GM10248 (cell line): ENCODE data around the gene SKAP1.
A peak's percentile ranks its signal among the peaks of the same experiment; 100 is the strongest.
"Not testable (repeated sequence)": the region's sequence is repeated elsewhere in the genome, so short reads cannot be mapped to it uniquely, and the experiment has no call there.

Experiments
- CTCF ChIA-PET: fragments of 300-600 bp; sonication (Branson Sonifier 250); formaldehyde crosslinking; extraction: SDS; loops from one replicate; lab custom pipeline; 2021; ENCODE audit warnings: antibody characterized with exemption; lab: Yijun Ruan, JAX
- POLR2A ChIA-PET: fragments of 350-650 bp; sonication (Branson Sonifier 250); formaldehyde crosslinking; extraction: SDS; loops from one replicate; lab custom pipeline; 2020; ENCODE audit warnings: antibody characterized with exemption; lab: Yijun Ruan, JAX
- DNase-seq: peaks from one replicate; pipeline ENCODE4 v3.0.0; 2012; ENCODE audit errors: extremely low spot score
- TF ChIP-seq, protein P1 (sequence below): IDR thresholded peaks from 2 replicates; pipeline ENCODE4 v1.5.1; 2012; ENCODE audit warnings: mild to moderate bottlenecking, low read depth; ENCODE audit errors: extremely low read depth, missing control alignments, control extremely low read depth

The SKAP1 gene

DNA sequence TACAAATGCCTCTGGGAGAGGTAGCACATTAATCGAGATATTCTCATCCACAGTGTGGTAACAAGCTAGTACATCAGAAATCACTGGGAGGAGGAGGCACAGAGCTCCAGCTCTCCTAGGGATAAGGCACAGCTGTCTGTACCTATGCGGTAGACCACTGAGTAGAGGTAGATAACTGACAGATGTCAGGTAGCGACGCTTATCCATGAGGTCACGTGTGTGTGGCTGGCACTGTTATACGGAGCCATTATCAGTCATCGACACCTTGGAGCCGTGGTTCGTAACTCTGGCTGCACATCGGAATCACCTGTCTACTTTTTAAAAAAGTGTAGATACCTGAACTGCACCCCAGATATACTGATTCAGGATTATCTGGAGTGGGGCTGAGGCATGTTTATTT is 220.0 kb downstream of the SKAP1 start:
- TF ChIP-seq, protein P1, sequence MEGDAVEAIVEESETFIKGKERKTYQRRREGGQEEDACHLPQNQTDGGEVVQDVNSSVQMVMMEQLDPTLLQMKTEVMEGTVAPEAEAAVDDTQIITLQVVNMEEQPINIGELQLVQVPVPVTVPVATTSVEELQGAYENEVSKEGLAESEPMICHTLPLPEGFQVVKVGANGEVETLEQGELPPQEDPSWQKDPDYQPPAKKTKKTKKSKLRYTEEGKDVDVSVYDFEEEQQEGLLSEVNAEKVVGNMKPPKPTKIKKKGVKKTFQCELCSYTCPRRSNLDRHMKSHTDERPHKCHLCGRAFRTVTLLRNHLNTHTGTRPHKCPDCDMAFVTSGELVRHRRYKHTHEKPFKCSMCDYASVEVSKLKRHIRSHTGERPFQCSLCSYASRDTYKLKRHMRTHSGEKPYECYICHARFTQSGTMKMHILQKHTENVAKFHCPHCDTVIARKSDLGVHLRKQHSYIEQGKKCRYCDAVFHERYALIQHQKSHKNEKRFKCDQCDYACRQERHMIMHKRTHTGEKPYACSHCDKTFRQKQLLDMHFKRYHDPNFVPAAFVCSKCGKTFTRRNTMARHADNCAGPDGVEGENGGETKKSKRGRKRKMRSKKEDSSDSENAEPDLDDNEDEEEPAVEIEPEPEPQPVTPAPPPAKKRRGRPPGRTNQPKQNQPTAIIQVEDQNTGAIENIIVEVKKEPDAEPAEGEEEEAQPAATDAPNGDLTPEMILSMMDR = no peak
- ChIA-PET POLR2A (no interaction called here), CTCF (no interaction called here)
- DNase-seq = no peak

DNA sequence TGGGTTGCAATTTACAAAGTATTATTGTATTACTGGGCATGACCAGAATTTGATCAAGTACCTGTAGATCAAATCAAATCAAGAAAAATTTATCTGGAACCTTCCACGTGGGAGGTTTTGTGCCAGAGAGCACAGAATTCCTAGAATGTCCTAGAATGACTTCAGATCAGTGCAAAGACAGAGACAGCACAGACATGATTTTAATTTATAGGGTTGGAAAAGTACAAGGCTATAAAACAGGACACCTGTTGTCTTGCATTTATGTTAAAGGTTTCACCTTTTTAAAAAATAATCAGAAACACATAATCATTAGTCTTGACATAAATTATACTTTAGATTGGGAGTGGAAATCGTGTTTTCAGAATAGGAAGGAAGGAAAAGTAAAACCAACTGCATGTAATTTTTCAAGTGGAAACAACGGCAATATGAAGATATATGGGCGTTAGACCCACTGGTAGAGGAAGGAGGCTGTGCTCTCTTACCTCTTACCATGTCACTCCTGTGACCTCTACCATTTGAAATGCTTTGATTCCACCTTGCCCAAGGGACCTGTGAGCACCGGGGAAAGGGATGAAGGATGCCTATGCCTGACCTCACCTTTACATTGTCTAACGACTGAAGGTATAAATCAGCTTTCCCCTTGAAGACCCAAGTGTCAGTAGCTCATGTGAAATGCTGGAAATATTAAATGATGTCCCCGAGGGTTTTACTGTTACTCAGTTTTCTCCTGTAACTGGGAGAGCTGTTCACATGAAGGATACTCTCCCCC is 222.1 kb downstream of the SKAP1 start:
- DNase-seq = no peak
- CTCF ChIA-PET = interaction anchor here (0.8 to 1.1 kb wide), 3 partner anchors 15 to 144 kb away, joined by 3 read pairs; no protein-coding TSS in a partner anchor
- TF ChIP-seq, protein P1 = no peak
- POLR2A ChIA-PET = interaction anchor here (0.6 kb wide), 1 partner anchor 986 kb away, joined by 4 read pairs; no protein-coding TSS in a partner anchor

DNA sequence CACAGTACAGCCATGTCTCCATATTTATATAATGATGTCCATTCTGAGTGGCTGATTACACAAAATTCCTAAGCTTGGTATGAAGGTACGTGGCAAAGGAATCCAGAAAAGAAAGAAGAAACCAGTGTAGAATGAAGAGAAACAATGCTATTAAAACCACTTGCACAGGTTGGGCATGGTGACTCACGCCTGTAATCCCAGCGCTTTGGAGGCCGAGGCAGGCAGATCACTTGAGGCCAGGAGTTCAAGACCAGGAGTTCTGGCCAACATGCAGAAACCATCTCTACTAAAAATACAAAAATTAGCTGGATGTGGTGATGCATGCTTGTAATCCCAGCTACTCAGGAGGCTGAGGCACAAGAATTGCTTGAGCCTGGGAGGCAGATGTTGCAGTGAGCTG is 223.0 kb downstream of the SKAP1 start:
- ChIA-PET POLR2A (interaction anchor here (0.6 kb wide), 1 partner anchor 987 kb away, joined by 4 read pairs; no protein-coding TSS in a partner anchor), CTCF (interaction anchor here (1.0 to 1.6 kb wide), 4 partner anchors 11 to 145 kb away, joined by 3 to 5 read pairs (median 3); no protein-coding TSS in a partner anchor)
- not testable (repeated sequence) for DNase-seq

DNA sequence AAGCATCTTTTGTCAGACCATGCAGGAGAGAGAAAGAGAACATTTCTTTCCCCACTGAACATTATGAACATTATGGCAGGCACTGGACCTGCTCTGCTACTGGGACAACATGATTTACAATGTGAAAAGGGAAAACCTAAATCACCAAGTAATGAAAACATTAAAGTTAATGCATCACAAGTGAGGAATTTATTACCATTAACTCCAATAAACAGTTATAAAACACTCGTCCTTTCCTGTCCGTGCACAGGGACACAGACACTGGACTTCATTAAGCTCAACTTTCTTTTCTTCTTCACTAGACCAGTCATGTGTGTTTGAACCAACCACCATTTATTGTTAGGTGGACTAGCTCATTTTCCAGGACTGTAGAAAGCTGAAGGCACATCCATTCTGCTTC is 227.1 kb downstream of the SKAP1 start:
- ChIA-PET CTCF (interaction anchor here (1.2 kb wide), 1 partner anchor 60 kb away, joined by 4 read pairs; no protein-coding TSS in a partner anchor), POLR2A (no interaction called here)
- DNase-seq = no peak
- TF ChIP-seq, protein P1 = no peak

DNA sequence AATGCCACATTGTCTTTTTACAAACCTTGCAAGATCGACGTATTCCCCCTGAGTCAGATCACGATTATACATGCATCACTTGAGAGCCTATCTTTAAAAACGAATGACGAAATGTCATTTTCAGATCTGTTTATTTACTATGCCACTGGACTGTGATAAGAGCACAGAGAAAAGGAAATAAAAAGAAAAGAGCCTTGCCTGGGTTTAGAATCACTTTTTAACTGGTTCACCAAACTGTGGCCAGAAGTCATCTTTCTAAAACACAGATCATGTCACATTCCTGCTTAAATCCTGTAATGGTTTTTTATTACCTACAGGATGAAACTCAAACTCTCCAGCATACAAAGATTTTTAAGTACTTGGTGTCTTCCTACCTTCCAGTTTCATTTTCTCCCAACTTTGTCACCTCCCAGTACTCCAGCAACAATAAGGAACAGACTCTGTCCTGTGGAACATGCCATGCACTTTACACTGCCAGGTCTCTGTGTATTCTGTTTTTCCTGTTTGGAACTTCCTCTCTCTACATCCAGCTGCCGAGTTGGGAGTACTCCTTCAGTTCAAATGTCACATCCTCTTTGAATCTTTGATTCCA is 231.0 kb downstream of the SKAP1 start:
- ChIA-PET CTCF (interaction anchor here (0.8 to 1.0 kb wide), 2 partner anchors 28 to 119 kb away, joined by 3 to 4 read pairs; no protein-coding TSS in a partner anchor), POLR2A (interaction anchor here (0.7 kb wide), 1 partner anchor 163 kb away, joined by 4 read pairs; no protein-coding TSS in a partner anchor)
- peak; percentile 25 for DNase-seq
- TF ChIP-seq, protein P1 = no peak

DNA sequence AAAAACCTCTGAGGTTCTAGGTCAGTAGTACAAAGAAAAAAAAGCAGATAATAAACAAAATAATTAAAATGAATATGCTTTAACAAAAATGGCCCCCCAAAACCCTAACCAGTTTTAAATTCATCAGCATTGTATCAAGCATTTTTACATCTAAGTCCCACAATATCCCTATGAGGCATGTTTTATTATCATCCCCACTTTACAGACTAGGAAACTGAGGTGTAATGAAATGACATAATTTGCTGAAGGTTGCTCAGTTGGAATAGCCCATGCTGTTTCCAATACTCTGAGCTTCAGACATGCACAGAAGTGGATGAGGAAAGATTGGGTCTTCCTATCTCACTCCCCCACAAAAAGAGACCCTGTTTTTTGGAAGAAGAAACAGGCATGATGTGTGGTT is 234.1 kb downstream of the SKAP1 start:
- TF ChIP-seq, protein P1 = no peak
- DNase-seq = no peak
- CTCF ChIA-PET = interaction anchor here (1.2 to 1.4 kb wide), 2 partner anchors 40 to 67 kb away, joined by 3 to 4 read pairs; no protein-coding TSS in a partner anchor
- POLR2A ChIA-PET = no interaction called here

DNA sequence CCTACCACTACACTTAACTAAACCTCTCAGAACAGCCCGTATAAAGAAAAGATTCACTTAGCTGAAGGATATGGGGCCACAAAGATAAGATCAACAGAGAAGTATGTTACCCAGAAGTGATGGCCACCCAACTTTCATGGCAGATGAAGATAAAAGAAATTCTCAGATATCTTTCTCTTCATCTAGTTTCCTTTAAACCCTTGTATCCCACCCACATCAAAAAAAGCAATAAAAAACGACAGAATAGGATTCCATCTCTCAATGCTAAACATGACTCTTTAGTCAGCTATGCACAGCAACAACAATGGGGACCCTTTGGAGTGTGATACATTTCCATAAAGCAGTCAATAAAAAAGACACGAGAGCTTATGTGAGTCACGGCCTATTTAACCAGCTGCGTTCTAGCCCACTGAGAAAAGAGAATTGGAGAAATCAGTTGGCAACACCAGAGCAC is 235.9 kb downstream of the SKAP1 start:
- TF ChIP-seq, protein P1 = no peak
- ChIA-PET CTCF (interaction anchor here (0.8 to 2.3 kb wide), 5 partner anchors 15 to 69 kb away, joined by 3 to 7 read pairs (median 3); no protein-coding TSS in a partner anchor), POLR2A (no interaction called here)
- no peak for DNase-seq
